NT2/D1 (cell line): ENCODE results near the gene SAMD14.

Source experiments
- DNase-seq: peaks from one replicate; pipeline ENCODE4 v3.0.0-alpha.2; 2011; ENCODE audit warnings: low read depth, low spot score
- H3K27me3 ChIP-seq: 2 replicates; pipeline ENCODE4 v1.6.0; 2011; ENCODE audit warnings: mild to moderate bottlenecking; ENCODE audit not compliant: insufficient read length, insufficient read depth
- H3K36me3 ChIP-seq: 2 replicates; pipeline ENCODE4 v1.6.1; 2011; ENCODE audit warnings: mild to moderate bottlenecking, low read length, mixed read lengths; ENCODE audit not compliant: insufficient read depth, insufficient read length
- H3K4me1 ChIP-seq: 2 replicates; pipeline ENCODE4 v1.5.1; 2011; ENCODE audit not compliant: insufficient read depth, insufficient read length
- H3K4me3 ChIP-seq: 2 replicates; pipeline ENCODE4 v1.5.1; 2011; ENCODE audit warnings: low read depth; ENCODE audit not compliant: insufficient read length
- H3K9ac ChIP-seq: 2 replicates; pipeline ENCODE4 v1.6.0; 2011; ENCODE audit warnings: low read depth; ENCODE audit not compliant: insufficient read length
- H3K9me3 ChIP-seq: 2 replicates; pipeline ENCODE4 v1.5.1; 2011; ENCODE audit warnings: mild to moderate bottlenecking, low read length; ENCODE audit not compliant: insufficient read depth
- SUZ12 ChIP-seq: IDR thresholded peaks from 2 replicates; pipeline ENCODE4 v1.6.1; 2011; ENCODE audit not compliant: insufficient read length, insufficient read depth; ENCODE audit errors: extremely low read depth
- YY1 ChIP-seq: IDR thresholded peaks from 2 replicates; pipeline ENCODE4 v1.6.1; 2011; ENCODE audit not compliant: insufficient read length, insufficient read depth
- ZNF274 ChIP-seq: IDR thresholded peaks from 2 replicates; pipeline ENCODE4 v1.6.1; 2011; ENCODE audit warnings: mild to moderate bottlenecking, low read depth, low read length

Gene SAMD14

GRCh38 chr17:50139950-50140885 is 10.3 kb upstream of the SAMD14 start:
- Histone ChIP-seq H3K27me3 (no peaks in the 10 kb centered on the region), H3K4me1 (peaks cover 34% of the 10 kb centered on the region), H3K9ac (peak overlapping the region; percentile 24), H3K9me3 (no peaks in the 10 kb centered on the region), H3K4me3 (no peak overlapping the region), H3K36me3 (peaks cover 100% of the 10 kb centered on the region)
- DNase-seq = no peak
- TF ChIP-seq YY1 = no peak
- TF ChIP-seq ZNF274 = no peak
- TF ChIP-seq SUZ12 = no peak

DNA sequence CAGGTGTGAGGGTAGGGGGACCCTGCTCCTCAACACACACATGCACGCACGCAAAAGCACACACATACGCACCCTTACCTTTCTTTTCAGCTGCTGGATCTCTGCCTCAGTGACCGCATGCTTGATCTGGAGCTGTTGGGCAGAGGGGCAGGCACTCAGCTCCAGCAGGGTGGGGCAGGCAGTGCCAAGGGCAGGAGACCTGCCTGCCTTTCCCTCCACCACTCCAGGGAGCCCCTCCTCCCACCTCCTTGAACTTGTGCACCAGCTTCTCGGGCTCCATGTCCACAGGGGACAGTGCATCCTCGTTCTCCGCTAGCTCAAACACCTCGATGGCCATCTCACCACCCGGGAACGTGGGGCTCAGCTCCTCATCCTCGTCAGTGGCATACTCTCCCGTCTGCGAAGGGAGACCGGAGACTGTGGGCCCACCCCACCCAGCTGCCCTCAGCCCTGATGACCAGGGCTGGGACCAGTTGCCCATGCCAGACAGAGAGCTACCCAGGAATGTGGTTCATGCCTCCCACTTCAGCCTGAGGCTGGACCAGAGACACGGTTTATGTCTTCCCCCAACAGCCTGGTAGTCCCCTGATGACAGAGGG is 9.3 kb upstream of the SAMD14 start:
- H3K4me3 ChIP-seq = no peak overlapping the region
- H3K9ac ChIP-seq = peak overlapping the region; percentile 53
- H3K4me1 ChIP-seq = peaks cover 33% of the 10 kb centered on the region
- no peaks in the 10 kb centered on the region for H3K9me3 ChIP-seq
- H3K36me3 ChIP-seq = peaks cover 98% of the 10 kb centered on the region
- no peaks in the 10 kb centered on the region for H3K27me3 ChIP-seq
- no peak for DNase-seq
- TF ChIP-seq SUZ12 (no peak), ZNF274 (no peak), YY1 (no peak)

DNA sequence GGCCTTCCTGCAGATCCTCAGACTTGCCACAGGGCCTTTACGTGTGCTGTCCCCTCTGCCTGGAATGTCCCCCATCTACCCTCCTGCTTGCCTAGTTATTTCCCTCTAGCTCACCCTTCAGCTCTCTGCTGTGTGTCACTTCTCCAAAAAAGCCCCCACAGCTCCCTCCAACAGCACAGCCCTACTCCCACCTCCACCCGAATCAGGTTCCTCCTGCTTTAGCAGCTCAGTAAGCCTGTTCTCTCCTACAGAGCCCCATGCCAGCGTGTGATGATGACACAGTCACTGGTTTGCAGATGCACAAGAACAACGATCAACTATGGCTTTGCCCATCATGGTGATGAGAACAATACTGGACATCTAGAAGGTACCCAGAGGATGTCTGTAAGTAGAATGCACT is 7.1 kb upstream of the SAMD14 start:
- DNase-seq = no peak
- no peaks in the 10 kb centered on the region for H3K9me3 ChIP-seq
- H3K9ac ChIP-seq = no peak overlapping the region
- H3K27me3 ChIP-seq = no peaks in the 10 kb centered on the region
- no peak overlapping the region for H3K4me3 ChIP-seq
- H3K4me1 ChIP-seq = peaks cover 53% of the 10 kb centered on the region
- H3K36me3 ChIP-seq = peaks cover 84% of the 10 kb centered on the region
- TF ChIP-seq ZNF274 = no peak
- no peak for TF ChIP-seq SUZ12
- TF ChIP-seq YY1 = no peak

- H3K9ac ChIP-seq = no peak overlapping the region
- no peak overlapping the region for H3K4me3 ChIP-seq
- peaks cover 59% of the 10 kb centered on the region for H3K4me1 ChIP-seq
- H3K27me3 ChIP-seq = peaks cover under 1% of the 10 kb centered on the region
- peaks cover 79% of the 10 kb centered on the region for H3K36me3 ChIP-seq
- no peak for TF ChIP-seq YY1
- no peak for TF ChIP-seq ZNF274
- TF ChIP-seq SUZ12 = no peak
- no peak for DNase-seq
- H3K9me3 ChIP-seq = no peaks in the 10 kb centered on the region
Measured at GRCh38 chr17:50136096-50136687, 6.2 kb upstream of the SAMD14 start.

GRCh38 chr17:50135316-50136095 is 5.5 kb upstream of the SAMD14 start:
- peaks cover 72% of the 10 kb centered on the region for H3K36me3 ChIP-seq
- H3K4me1 ChIP-seq = peaks cover 59% of the 10 kb centered on the region
- H3K4me3 ChIP-seq = no peak overlapping the region
- no peak for TF ChIP-seq SUZ12
- TF ChIP-seq YY1 = no peak
- no peak for DNase-seq
- H3K27me3 ChIP-seq = peaks cover 7% of the 10 kb centered on the region
- no peak overlapping the region for H3K9ac ChIP-seq
- no peaks in the 10 kb centered on the region for H3K9me3 ChIP-seq

- Histone ChIP-seq H3K4me3 (no peak overlapping the region), H3K27me3 (peaks cover 13% of the 10 kb centered on the region), H3K9ac (peak overlapping the region; percentile 45), H3K4me1 (peaks cover 51% of the 10 kb centered on the region), H3K36me3 (peaks cover 61% of the 10 kb centered on the region), H3K9me3 (no peaks in the 10 kb centered on the region)
- DNase-seq = no peak
- no peak for TF ChIP-seq SUZ12
- TF ChIP-seq YY1 = no peak
- no peak for TF ChIP-seq ZNF274
Measured at GRCh38 chr17:50134206-50135110, 4.5 kb upstream of the SAMD14 start.
